NCI-H1105 (cell line): Measurements from ENCODE around the gene FRMD6.
"Not testable (repeated sequence)": the region's sequence is repeated elsewhere in the genome, so short reads cannot be mapped to it uniquely, and the experiment has no call there.

Experiments
- DNase-seq: peaks from one replicate; lab custom pipeline; 2025; lab: John Stamatoyannopoulos, UW

The FRMD6 gene

DNA sequence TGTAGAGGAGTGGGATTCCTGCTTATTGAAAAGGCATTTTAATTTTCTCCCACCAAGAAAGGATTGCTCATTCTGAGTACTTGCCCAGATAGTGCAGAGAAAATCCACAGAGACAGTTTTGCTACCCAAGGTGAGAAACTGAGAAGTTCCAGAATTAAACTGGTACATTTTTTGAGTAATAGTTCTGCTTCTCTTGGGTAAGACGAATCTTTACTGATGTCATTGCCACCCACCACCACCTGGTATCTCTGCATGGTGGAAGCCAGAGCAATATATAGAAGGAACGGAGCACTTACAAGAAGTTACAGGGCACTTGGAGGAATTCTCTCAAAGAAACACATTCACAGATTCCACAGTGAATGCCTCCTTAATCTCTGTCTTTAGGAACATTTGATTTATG, 20.7 kb upstream of the FRMD6 start:
- no peak for DNase-seq

DNA sequence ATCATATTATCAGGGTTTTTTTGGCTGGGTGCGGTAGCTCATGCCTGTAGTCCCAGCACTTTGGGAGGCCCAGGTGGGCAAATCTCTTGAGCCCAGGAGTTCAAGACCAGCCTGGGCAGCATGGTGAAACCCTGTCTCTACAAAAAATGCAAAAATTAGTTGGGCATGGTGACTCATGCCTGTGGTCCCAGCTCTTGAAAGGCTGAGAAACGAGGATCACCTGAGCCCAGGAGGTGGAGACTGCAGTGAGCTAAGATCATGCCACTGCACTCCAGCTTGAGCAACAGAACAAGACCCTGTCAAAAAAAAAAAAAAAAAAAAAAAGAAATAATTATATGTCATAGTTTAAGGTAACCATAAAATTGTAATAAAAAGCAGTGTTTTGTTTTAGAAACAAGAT, 18.4 kb upstream of the FRMD6 start:
- not testable (repeated sequence) for DNase-seq

- DNase-seq, result no peak
These were observed 15.6 kb upstream of the FRMD6 start for GRCh38 chr14:51636109-51636508.

DNA sequence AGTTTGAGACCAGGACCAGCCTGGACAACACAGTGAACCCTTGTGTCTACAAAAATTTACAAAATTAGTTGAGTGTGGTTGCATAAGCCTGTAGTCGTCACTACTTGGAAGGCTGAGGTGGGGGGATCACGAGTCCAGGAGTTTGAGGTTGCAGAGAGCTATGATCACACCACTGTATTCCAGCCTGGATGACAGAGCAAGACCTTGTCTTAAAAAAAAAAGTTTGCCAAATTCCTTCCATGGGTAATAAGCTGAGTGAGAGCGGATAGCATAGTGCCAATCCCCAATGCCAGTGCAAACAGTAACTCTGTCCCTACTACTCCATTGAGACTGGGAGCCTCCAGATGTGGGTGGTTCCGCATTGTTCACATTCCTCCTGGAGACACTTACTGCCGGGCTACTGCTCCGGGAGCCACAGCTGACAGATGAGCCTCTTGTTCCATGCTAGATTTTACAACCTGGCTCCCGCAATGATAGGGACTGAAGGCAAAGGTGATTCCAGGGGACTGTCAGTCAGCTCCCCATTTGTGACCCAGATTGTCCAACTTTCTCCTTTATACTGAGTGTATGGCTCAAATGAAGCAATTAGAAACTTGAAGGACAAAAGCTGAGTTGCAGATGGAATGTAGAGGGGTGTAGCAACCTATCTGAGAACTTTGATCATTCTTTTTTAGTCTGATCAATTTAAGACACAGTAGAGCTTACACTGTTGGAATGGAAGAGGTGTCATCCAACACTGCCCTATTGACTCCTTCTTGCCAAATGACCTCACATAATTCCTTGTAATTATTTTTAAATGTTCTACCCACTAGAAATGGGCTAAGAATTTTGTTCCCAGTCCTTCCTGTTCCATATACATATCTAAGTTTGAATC, 13.4 kb upstream of the FRMD6 start:
- DNase-seq, result no peak

GRCh38 chr14:51639668-51640316, 11.9 kb upstream of the FRMD6 start:
- no peak for DNase-seq

- no peak for DNase-seq
These were observed 8.6 kb upstream of the FRMD6 start for GRCh38 chr14:51643140-51643539.

- no peak for DNase-seq
These were observed 7.3 kb upstream of the FRMD6 start for GRCh38 chr14:51644217-51644933.

DNA sequence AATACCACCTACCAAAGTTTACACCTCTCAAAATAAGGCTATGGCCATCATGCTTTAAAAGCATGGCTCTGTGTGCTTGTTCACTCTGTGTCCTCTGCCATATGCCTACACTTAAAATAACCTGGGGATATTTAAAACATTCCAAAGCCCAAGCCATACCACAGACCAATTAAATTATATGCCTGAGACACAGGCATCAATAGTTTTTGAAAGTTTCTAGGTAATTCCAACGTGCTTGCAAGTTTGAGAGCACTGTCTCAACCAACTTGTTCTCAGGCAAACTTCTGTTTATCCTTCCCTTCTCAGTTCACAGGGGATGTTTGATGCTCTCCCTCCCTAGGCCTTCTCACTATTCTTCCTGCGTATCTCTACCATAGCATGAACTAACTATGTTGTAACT, 3.4 kb upstream of the FRMD6 start:
- DNase-seq, result no peak

DNA sequence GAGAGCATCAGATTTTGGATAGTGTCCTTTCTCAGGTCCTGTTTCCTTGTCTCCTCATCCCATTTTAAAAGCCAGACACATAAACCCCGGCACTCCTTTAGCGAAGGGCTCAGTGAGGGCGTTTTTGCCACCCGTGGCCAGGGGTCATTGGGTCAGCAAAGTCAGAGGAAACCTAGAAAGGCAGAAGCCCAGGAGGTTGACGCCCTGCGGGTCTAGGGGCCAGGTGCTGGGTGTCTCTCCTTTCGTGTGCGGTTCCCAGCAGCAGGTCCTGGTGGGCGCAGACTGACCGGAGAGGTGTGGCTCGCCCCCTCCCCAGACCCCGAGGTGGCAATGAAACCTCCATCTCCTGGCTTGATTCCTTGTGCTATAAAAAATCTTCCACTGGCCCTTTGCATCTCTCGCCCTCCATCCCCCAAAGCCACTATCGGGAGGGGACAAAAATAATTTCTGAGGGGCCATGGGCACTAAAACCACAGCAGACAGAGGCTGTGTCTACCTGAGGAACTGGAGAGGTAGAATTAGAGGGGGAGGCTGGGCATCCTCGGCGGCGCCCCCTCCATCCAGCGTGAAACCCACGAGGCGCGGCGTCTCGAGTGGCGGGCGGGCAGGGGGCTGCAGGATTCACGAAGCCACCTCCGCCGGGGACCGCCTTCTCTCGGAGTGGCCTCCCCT, 858 bp upstream of the FRMD6 start:
- DNase-seq, result no peak

DNA sequence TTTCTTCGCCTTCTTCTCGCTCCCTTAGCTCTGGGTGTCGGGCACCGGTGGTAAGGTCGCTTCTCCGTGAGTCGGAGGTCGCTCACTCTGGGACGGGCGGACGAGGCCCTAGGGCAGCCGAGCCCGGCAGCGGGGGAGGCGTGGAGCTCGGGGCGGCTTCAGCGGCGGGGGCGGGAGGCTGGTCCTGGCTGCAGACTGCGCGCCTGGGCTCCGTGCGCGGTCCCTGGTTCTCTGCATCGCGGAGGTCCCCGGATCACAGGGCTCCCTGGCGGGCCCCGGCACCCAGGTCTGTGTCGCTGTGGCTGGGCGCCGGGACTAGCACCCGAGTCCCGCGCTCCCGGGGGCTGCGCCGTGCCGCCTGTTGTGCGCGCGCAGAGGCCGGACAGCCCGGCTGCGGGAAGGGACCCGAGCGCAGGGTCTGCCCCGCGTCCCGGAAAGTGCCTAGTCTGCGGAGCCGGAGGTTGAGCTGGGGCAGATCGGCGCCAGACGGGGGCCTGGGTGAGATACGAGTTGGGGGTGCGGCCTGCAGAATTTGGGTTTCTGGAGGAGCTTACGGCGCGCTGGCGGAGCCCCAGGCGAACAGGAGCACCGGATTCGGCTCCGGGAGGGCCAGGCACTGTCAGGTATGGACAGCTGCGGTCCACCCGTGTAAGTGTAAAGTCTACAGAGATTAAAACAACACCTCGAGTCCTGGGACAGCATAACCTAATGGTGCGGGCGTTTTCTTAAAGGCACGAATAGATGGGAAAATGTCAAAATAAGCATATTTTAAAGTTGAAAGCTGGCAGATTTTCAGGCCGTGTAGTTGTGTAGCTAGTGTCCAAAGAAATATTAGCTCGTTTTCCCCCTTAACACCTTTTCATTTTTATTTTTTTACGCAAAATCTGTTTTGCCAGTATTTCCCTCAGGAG, 713 bp downstream of the FRMD6 start:
- peak; percentile 79 for DNase-seq

DNA sequence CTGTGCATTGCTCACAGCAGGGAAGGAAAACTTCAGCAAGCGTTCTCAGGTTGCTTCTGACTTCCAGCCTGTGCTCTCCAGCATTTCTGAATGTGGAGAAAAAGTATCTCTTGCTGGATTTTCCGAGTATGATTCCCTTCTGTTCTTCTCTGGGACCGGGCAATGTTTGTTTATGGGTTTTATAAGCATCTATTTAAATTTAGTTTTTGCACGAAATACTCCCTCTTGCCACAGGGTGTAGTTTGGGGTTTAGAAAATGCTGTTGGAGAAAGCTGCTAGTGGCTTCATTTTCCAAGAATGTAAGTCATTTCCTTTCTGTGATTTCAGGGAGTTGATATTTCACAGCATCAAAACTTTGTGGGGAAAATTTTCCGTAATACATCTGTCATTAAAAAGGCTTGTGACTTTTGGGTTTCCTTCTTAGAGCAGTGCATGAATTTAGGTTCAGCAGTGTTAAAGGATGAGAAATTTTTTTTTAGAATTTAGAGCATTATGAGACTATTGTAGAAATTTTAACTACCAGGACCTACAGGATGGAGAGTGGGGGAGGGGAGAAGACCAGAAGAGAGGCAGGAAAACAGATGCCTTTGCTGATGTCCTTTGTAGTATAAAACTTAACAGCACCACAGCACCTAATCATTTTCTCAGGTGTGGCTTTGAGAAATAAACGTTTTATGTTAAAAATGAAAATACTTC, 1.5 kb downstream of the FRMD6 start:
- DNase-seq, result peak; percentile 12

GRCh38 chr14:51653775-51654532, 2.2 kb downstream of the FRMD6 start:
- DNase-seq, result no peak

DNA sequence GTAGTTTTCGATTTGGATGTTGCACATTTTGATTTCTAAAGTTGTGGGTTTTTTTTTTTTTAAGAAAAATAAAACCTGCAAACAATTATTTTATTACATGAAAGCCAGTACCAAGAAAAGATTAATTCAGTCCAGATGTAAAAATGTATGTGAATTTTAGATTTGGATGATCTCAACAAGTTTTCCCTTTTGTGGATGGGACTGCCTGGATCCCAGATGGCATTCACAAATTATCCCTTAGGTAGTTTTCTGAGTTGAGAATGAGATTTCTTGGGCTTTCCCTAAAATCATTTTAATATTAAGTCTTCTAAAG, 2.8 kb downstream of the FRMD6 start:
- DNase-seq, result no peak

DNA sequence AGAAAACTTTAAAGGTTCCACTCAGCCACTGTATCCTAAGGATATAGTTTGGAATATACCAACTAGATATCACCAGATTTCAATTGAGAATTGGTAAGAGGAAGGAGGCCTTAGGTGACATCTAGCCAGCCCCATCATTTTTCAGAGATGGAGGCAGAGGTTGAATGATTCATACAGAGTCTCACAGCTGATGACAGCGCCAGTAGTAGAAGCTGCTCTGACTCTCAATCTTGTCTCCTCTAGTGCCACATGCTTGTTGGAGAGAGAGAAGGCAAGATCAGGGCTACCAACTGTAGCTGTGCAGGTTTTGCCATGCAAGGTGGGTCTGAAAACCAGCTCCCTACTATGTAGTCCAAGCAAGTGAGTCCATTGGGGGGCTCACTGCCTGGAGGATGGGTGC, 6.1 kb downstream of the FRMD6 start:
- no peak for DNase-seq

DNA sequence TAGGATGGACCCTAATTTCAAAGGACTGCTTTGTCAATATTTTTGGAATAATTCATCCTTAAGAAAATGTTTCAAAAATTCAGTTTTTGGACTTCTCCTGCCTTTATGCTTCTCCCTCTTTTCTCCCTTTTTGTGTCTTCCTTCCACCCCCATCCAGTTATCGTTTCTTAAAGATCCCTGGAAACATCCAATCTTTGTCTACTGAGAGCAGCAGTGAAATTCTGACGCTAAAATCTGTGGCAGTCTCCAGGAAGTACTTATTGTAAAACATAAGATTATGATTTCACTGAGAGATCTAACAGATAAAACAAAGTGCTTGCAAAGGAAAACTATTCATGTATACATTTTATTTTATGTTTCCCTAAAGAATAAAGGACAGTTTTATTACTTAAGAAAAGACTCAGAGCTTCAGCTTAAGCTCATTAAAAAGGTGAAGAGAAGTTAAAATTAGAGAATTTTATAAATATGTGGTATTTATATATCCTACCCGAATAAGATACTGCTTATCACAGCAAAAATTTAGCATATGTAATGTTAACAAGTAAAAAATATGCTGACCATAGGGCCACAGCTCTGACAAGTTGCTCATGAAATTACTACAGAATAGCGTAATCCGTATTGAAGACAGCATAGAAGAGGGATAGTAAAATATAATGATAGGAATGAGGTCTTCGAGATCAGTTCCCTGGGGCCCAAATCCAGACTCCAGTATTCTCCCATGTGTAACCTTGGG, 6.9 kb downstream of the FRMD6 start:
- DNase-seq, result no peak

DNA sequence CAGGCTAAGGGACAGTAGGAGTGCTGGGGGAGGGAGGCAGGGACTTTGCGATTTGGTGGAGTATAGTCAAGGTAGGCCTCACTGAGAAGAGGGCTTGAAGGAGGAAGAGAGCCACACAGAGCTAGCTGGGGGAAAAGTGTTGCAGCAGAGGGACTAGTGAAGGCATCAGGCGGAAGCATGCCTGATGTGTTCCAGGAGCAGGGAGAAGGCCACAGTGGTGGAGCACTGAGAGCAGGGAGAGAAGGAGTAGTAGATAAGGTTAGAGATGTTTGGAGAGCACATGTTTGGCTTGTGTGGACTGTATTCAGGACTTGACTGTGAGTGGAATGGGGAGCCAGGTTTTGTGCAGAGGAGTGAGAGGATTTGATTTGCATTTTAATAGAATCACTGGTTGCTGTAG, 9.0 kb downstream of the FRMD6 start:
- DNase-seq, result no peak

DNA sequence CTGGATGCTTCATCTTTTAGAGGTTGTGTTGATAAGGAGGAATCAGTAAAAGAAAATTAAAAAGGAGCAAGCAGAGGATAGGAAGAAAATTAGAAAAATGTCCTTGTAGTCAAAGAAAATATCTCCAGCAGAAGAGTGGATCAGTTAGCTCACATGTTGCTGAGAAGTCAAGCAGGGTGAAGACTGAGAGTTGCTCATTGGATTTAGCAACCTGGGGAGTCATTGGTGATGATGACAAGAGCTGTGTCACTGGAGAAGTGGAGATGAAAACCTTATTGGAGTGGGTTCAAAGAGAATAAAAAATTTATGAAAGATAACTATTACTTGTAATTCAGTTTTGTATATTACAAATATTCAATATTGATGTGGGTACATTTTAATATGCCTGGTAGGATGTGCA, 9.8 kb downstream of the FRMD6 start:
- no peak for DNase-seq

GRCh38 chr14:51663783-51664326, 12.1 kb downstream of the FRMD6 start:
- DNase-seq, result no peak

DNA sequence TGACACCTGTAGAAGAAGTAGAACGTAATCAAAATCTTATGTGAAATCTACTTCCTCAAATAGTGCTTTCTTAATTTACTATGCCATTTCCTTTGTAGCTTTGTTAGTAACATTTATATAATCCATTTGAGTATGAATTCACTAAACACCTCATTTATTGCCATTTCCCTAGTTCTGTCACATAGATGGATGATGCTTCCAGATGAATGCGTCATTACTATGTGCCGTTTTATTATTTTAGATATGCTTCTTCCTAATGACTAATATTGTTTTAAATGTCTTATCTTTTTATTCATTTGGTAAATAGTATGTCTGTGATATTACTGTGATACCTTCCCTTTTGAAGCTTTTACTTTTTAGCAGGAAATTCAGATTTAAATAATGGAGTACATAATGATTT, 14.4 kb downstream of the FRMD6 start:
- no peak for DNase-seq
